Panc1 (cell line): ENCODE results near the gene RNF34. TPM values are rescaled to one million over a fixed set of nuclear protein-coding genes. Genes with fewer than 3 reads are reported as not detected.

Experiments
- ATAC-seq: fragments of 200-7000 bp; cut with Tn5 transposase; 2 replicates; pipeline ENCODE4 v1.9.1; 2020; ENCODE audit warnings: mild to moderate bottlenecking, moderate library complexity
- BruUV-seq: library from RNA; stranded (reverse); fragments of 400-500 nt; replicated peaks from 2 replicates; lab custom pipeline; 2021; lab: Mats Ljungman, UMichigan
- CTCF ChIA-PET: fragments of 300-600 bp; sonication (Branson Sonifier 250); formaldehyde crosslinking; loops from one replicate; lab custom pipeline; 2022; ENCODE audit warnings: antibody characterized with exemption; lab: Charles Lee
- POLR2A ChIA-PET: fragments of 300-600 bp; sonication (Branson Sonifier 250); formaldehyde crosslinking; loops from one replicate; lab custom pipeline; 2022; ENCODE audit warnings: antibody characterized with exemption; lab: Charles Lee
- DNase-seq: peaks from one replicate; pipeline ENCODE4 v3.0.0-alpha.2; 2010; ENCODE audit warnings: low read depth, low spot score
- H3K27ac ChIP-seq: 2 replicates; pipeline ENCODE4 v1.5.1; 2011; ENCODE audit warnings: mild to moderate bottlenecking, low read length, inconsistent platforms
- H3K27me3 ChIP-seq: fragments of 200-500 bp; sonication (Bioruptor generic); 2 replicates; pipeline ENCODE4 v1.6.0; 2014; ENCODE audit warnings: low read length, inconsistent platforms; ENCODE audit not compliant: control insufficient read depth, insufficient read depth
- H3K36me3 ChIP-seq: fragments of 200-500 bp; sonication (Bioruptor generic); 2 replicates; pipeline ENCODE4 v1.5.1; 2014; ENCODE audit warnings: inconsistent platforms, mild to moderate bottlenecking, low read length, moderate library complexity; ENCODE audit not compliant: control insufficient read depth, insufficient read depth
- H3K4me1 ChIP-seq: 2 replicates; pipeline ENCODE4 v1.5.1; 2011; ENCODE audit warnings: inconsistent platforms, mild to moderate bottlenecking, low read length, moderate library complexity; ENCODE audit not compliant: control insufficient read depth, insufficient read depth
- H3K4me3 ChIP-seq, 2 experiments: 2 replicates each; pipeline ENCODE4 v1.5.1; 2011 to 2012; ENCODE audit warnings: low read depth in 2 of 2, low read length in 2 of 2, mild to moderate bottlenecking in 2 of 2, inconsistent platforms in 1 of 2, moderate library complexity in 1 of 2
- H3K9me3 ChIP-seq: fragments of 200-500 bp; sonication (Bioruptor generic); 2 replicates; pipeline ENCODE4 v1.5.1; 2014; ENCODE audit warnings: low read depth, mild to moderate bottlenecking, inconsistent platforms, low read length, moderate library complexity; ENCODE audit not compliant: control insufficient read depth, insufficient read depth
- CTCF ChIP-seq: fragments of 450-650 bp; IDR thresholded peaks from 2 replicates; pipeline ENCODE4 v1.5.1; 2017; ENCODE audit warnings: mild to moderate bottlenecking
- POLR2AphosphoS5 ChIP-seq: IDR thresholded peaks from 2 replicates; pipeline ENCODE4 v1.6.1; 2012; ENCODE audit warnings: mild to moderate bottlenecking, low read depth, low read length, moderate library complexity
- REST ChIP-seq, 2 experiments: IDR thresholded peaks; 2 replicates each; pipeline ENCODE4 v1.6.1; 2011 to 2012; ENCODE audit warnings: low read depth in 2 of 2, control low read depth in 1 of 2, low read length in 1 of 2, mild to moderate bottlenecking in 1 of 2, moderate library complexity in 1 of 2; ENCODE audit not compliant: insufficient read depth in 1 of 2
- SIN3A ChIP-seq: IDR thresholded peaks from 2 replicates; pipeline ENCODE4 v1.6.1; 2012; ENCODE audit warnings: low read depth, mild to moderate bottlenecking, low read length, moderate library complexity, borderline replicate concordance; ENCODE audit not compliant: insufficient read depth
- TCF7L2 ChIP-seq: IDR thresholded peaks from 2 replicates; pipeline ENCODE4 v1.6.1; 2011; ENCODE audit warnings: mild to moderate bottlenecking, low read depth, low read length, inconsistent platforms
- in situ Hi-C: cut with HindIII; loops from 2 replicates; pipeline ENCODE4 v1.10.0; 2016; ENCODE audit warnings: low sequenced_read_pairs, low pct_unique_long_range_greater_than_20kb
- intact Hi-C: fragments of 100-400 bp; cut with micrococcal nuclease; formaldehyde crosslinking; loops from one replicate; pipeline ENCODE4 v1.10.0; 2022; ENCODE audit not compliant: unreplicated experiment
- total RNA-seq: library from RNA; stranded (reverse); gene quantifications from one replicate; pipeline ENCODE4 v1.2.1, GENCODE V29; 2021; ENCODE audit not compliant: unreplicated experiment

The RNF34 gene
- total RNA-seq, 1 experiment from 2014 or later = 52.4 TPM

GRCh38 chr12:121366063-121366459 lies 33.9 kb upstream of the RNF34 start:
- Histone ChIP-seq H3K27ac (no peak overlapping the region), H3K27me3 (no peaks in the 10 kb centered on the region), H3K4me1 (no peaks in the 10 kb centered on the region), H3K9me3 (no peaks in the 10 kb centered on the region), H3K4me3 (no peak overlapping the region), H3K36me3 (no peaks in the 10 kb centered on the region)
- BruUV-seq = no TSS peak
- no peak for ATAC-seq
- intact Hi-C loops (no loop called here), in situ Hi-C loops (no loop called here)
- TF ChIP-seq TCF7L2 = no peak
- no peak for TF ChIP-seq POLR2AphosphoS5
- TF ChIP-seq CTCF = no peak
- no peak for TF ChIP-seq REST (IDR thresholded peaks at IDR 0.05; ENCODE audit: insufficient read depth in 1 of 2, low read depth in 2 of 2, low read length in 1 of 2)
- TF ChIP-seq SIN3A = no peak
- DNase-seq = no peak
- ChIA-PET POLR2A (no interaction called here), CTCF (no interaction called here)

- TF ChIP-seq TCF7L2 (no peak), POLR2AphosphoS5 (no peak), CTCF (no peak), SIN3A (no peak), REST (IDR thresholded peaks at IDR 0.05; ENCODE audit: insufficient read depth in 1 of 2, low read depth in 2 of 2, low read length in 1 of 2) (no peak)
- Histone ChIP-seq H3K4me1 (no peaks in the 10 kb centered on the region), H3K36me3 (no peaks in the 10 kb centered on the region), H3K9me3 (no peaks in the 10 kb centered on the region), H3K27ac (no peak overlapping the region), H3K27me3 (no peaks in the 10 kb centered on the region), H3K4me3 (no peak overlapping the region)
- DNase-seq = no peak
- in situ Hi-C loops = no loop called here
- intact Hi-C loops = no loop called here
- POLR2A ChIA-PET = no interaction called here
- CTCF ChIA-PET = interaction anchor here (0.7 kb wide), 1 partner anchor 697 kb away, joined by 5 read pairs; no protein-coding TSS in a partner anchor
- no peak for ATAC-seq
- BruUV-seq = no TSS peak
Observed at GRCh38 chr12:121371404-121371803, 28.5 kb upstream of the RNF34 start.
